Activated CD8-positive, alpha-beta memory T cell treated with anti-CD3 and anti-CD28 coated beads, Interleukin-2, amount 10 ng/mL, durations not matched to agents 7 days and 5 days (primary cell): ENCODE data around the gene DPM1. TPM values are rescaled to one million over a fixed set of nuclear protein-coding genes. Genes with fewer than 3 reads are reported as not detected.

Source experiments
- total RNA-seq, 2 experiments: library from RNA; stranded (reverse); gene quantifications; one replicate each; pipeline ENCODE4 v1.2.3, GENCODE V29; 2021

Gene DPM1
- total RNA-seq, 2 experiments from 2014 or later = 51.8 to 62.8 TPM

Other genes with a start within 250 kb of the DPM1 start
- 1 to 10 TPM; 4.2 to 4.6 TPM for gene PARD6B, start 227.0 kb downstream of the DPM1 start, total RNA-seq
- 10 to 100 TPM; 37.6 to 44.8 TPM for gene BCAS4, start 163.5 kb downstream of the DPM1 start, total RNA-seq
- gene ADNP, start 27.1 kb downstream of the DPM1 start, total RNA-seq = 10 to 100 TPM; 66.1 to 81.2 TPM
- gene MOCS3, start 286 bp upstream of the DPM1 start, total RNA-seq = 1 to 10 TPM; 4.6 to 6.1 TPM
- gene KCNG1, start 64.6 kb upstream of the DPM1 start, total RNA-seq = 1 to 10 TPM in 1 of 2 experiments, not detected in 1; 1.1 TPM